Colonic mucosa (tissue), 4 donors: ENCODE results near the gene SH3GL3. TPM values are rescaled to one million over a fixed set of nuclear protein-coding genes. Genes with fewer than 3 reads are reported as not detected.

Experiments
- DNase-seq: peaks from one replicate; pipeline ENCODE4 v3.0.0-alpha.2; 2020
- H3K27ac ChIP-seq: fragments of 200-600 bp; one replicate; pipeline ENCODE4 v1.8.0; 2021
- H3K27me3 ChIP-seq: fragments of 200-600 bp; one replicate; pipeline ENCODE4 v1.8.0; 2021
- H3K36me3 ChIP-seq: fragments of 200-600 bp; one replicate; pipeline ENCODE4 v1.8.0; 2021
- H3K4me1 ChIP-seq: fragments of 200-600 bp; one replicate; pipeline ENCODE4 v1.8.0; 2021; ENCODE audit warnings: mild to moderate bottlenecking
- H3K4me3 ChIP-seq: fragments of 200-600 bp; one replicate; pipeline ENCODE4 v1.8.0; 2021
- H3K9ac ChIP-seq, 2 donors: one replicate each; pipeline ENCODE4 v1.7.0; 2013; ENCODE audit warnings: control low read depth in 2 of 2, low read depth in 2 of 2, low read length in 2 of 2
- H3K9me3 ChIP-seq: fragments of 200-600 bp; one replicate; pipeline ENCODE4 v1.8.0; 2021
- CTCF ChIP-seq: fragments of 200-600 bp; IDR thresholded peaks from one replicate; pipeline ENCODE4 v1.8.0; 2022; ENCODE audit warnings: antibody characterized with exemption, mild to moderate bottlenecking
- intact Hi-C: fragments of 100-400 bp; cut with DNase I; formaldehyde crosslinking; loops from one replicate; pipeline ENCODE4 v1.14.1; 2022
- total RNA-seq, 2 donors: library from RNA; stranded (reverse); fragmentation: NEBNext Ultra II Directional in 1 of 2; extraction: Animal tissue kit (Norgen Biotek cat#: 25700) in 1 of 2; gene quantifications; one replicate each; pipeline ENCODE4 v1.2.1, GENCODE V29; 2021
- donor health status: healthy.
- donor health status: DM: no; HTN: no; CAD: no.
- donor health status: DM: no; HTN: no; CAD: no.

The SH3GL3 gene
- total RNA-seq, 2 donors from 2014 or later: not detected

GRCh38 chr15:83498801-83499200 lies 51.7 kb downstream of the SH3GL3 start:
- H3K27ac ChIP-seq: no peak overlapping the region
- no peaks in the 10 kb centered on the region for H3K4me1 ChIP-seq
- H3K27me3 ChIP-seq: no peaks in the 10 kb centered on the region
- no peak overlapping the region for H3K9ac ChIP-seq
- H3K9me3 ChIP-seq: no peaks in the 10 kb centered on the region
- H3K36me3 ChIP-seq: no peaks in the 10 kb centered on the region
- no peak overlapping the region for H3K4me3 ChIP-seq
- TF ChIP-seq CTCF: no peak
- intact Hi-C loops: no loop called here
- DNase-seq: no peak

DNA sequence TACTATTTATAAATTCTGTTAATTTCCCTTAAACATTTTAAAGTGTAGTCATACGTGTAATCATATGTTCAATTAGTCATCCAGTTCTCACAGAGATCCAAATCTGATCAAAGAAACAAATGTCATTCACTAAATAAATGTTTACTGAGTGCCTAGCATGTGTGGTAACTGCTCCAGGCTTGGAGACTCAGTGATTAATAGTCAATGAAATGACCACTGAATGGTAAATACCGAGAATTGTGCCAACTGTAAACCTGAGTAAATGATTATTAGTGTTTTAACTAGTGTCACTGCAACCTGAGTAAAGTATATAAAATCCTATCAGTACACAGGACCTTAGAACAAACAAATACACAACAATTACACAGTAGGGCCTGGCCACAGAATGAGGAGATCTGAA lies 52.3 kb downstream of the SH3GL3 start:
- H3K9ac ChIP-seq: no peak overlapping the region
- intact Hi-C loops: no loop called here
- H3K9me3 ChIP-seq: no peaks in the 10 kb centered on the region
- H3K36me3 ChIP-seq: no peaks in the 10 kb centered on the region
- H3K4me3 ChIP-seq: no peak overlapping the region
- TF ChIP-seq CTCF: no peak
- DNase-seq: no peak
- no peak overlapping the region for H3K27ac ChIP-seq
- no peaks in the 10 kb centered on the region for H3K4me1 ChIP-seq
- no peaks in the 10 kb centered on the region for H3K27me3 ChIP-seq

DNA sequence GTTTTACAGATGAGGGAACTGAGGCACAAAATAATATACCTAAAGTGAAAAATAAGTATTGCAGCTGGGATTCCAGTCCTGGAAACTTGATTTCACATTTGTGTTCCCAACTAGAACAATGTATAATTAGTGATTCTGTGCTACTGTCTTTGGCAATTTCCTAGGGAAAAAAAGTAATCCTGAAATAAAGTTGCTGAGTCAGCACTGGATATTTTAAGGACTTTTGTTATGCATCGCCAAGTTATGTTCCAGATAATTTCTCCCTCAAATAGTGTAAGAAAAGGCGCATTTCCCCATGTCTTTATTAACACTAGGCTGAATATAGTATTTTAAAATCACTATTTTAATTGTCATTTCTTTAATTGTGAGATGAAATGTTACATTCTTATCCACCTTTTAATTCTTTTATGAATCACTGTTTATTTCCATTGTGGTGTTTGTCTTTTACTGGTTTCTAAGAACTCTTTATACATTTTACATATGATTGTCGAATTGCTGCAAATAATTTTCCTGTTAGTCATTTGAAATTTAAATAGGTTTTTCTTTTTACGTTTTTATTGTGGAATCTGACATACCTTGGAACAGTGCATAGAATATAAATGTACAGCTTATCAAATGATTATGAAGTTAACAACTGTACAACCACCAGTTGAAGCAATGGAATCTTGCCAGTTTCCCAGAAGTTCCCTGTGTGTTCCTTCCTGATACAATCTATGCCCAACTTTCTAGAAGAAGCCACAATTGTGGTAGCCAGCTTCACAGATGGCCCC lies 56.6 kb downstream of the SH3GL3 start:
- TF ChIP-seq CTCF: no peak
- Histone ChIP-seq H3K27ac (no peak overlapping the region), H3K4me3 (no peak overlapping the region), H3K36me3 (no peaks in the 10 kb centered on the region), H3K9ac (no peak overlapping the region), H3K27me3 (no peaks in the 10 kb centered on the region), H3K9me3 (no peaks in the 10 kb centered on the region), H3K4me1 (no peaks in the 10 kb centered on the region)
- intact Hi-C loops: no loop called here
- DNase-seq: no peak

DNA sequence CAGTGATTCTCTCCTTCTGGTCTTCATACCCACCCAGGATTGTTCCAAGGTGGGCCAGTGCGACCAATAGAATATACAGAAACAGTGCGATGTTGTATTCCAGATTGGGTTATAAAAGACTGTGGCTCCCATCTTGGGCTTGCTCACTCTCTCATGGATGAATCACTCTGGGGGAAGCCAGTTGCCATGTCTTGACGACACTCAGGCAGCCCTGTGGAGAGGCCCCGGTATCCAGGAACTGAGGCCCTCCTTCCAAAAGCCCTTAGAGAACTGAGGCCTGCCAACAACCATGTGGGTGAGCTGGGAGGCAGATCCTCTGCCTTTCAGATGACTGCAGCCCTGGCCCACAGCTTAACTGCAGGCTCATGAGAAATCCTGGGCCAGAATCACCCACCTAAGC lies 57.2 kb downstream of the SH3GL3 start:
- no peak for DNase-seq
- H3K4me1 ChIP-seq: no peaks in the 10 kb centered on the region
- TF ChIP-seq CTCF: no peak
- no peak overlapping the region for H3K4me3 ChIP-seq
- no peak overlapping the region for H3K27ac ChIP-seq
- no peaks in the 10 kb centered on the region for H3K36me3 ChIP-seq
- H3K9ac ChIP-seq: no peak overlapping the region
- no peaks in the 10 kb centered on the region for H3K27me3 ChIP-seq
- intact Hi-C loops: no loop called here
- H3K9me3 ChIP-seq: no peaks in the 10 kb centered on the region

GRCh38 chr15:83510001-83510400 lies 62.9 kb downstream of the SH3GL3 start:
- TF ChIP-seq CTCF: no peak
- no peak for DNase-seq
- Histone ChIP-seq H3K4me1 (no peaks in the 10 kb centered on the region), H3K9ac (no peak overlapping the region), H3K9me3 (no peaks in the 10 kb centered on the region), H3K4me3 (no peak overlapping the region), H3K27me3 (no peaks in the 10 kb centered on the region), H3K36me3 (no peaks in the 10 kb centered on the region), H3K27ac (no peak overlapping the region)
- intact Hi-C loops: no loop called here
